Retinal pigment epithelial cell (primary cell): ENCODE measurements around the gene TBC1D9B.
"Not testable (repeated sequence)": the region's sequence is repeated elsewhere in the genome, so short reads cannot be mapped to it uniquely, and the experiment has no call there.

Source experiments
- DNase-seq: peaks from one replicate; pipeline ENCODE4 v3.0.0-alpha.2; 2010; ENCODE audit warnings: low read depth
- H3K4me3 ChIP-seq: 2 replicates; pipeline ENCODE4 v1.5.1; 2011; ENCODE audit warnings: mild to moderate bottlenecking, low read length, control low read depth, moderate library complexity
- TF ChIP-seq, protein P1 (sequence below): conservative IDR thresholded peaks from 2 replicates; pipeline ENCODE4 v1.5.1; 2011; ENCODE audit warnings: low read depth, low read length, control low read depth, inconsistent platforms

TBC1D9B gene

DNA sequence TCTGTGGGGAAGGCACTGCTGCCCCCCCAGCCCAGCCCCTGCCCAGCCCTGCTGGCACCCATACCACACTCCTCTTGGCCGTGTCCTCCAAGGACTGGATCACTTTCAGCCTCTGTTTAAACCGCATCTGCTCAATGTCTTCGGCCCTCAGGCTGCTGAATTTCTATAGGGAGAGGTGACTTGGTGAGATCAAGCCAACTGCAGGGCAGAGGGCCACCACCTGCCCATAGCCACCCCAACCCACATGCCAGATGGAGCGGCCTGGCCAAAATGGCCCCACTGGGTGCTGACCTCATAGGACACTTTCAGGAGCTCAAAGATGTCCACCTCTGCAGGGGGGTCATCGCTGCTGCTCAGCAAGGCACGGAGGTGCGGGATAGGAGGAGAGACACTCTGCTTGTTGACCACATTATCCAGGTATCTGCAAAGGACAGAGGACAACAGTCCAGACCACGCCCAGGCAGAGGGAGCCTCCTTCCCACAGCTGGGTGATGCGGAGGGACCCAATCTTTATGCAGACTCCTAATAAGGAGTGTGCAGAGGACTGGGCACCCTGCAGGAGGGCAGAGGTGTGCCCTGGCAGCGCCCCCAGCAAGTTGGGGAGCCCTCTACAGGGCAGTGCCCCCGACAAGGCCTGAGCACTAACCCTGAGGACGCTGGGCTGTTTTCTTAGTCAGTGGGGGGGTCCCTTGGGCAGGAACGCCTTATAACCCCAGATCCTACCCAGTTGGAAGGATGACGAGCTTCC, 34.7 kb downstream of the TBC1D9B start:
- H3K4me3 ChIP-seq = no peak overlapping the region
- TF ChIP-seq, protein P1, sequence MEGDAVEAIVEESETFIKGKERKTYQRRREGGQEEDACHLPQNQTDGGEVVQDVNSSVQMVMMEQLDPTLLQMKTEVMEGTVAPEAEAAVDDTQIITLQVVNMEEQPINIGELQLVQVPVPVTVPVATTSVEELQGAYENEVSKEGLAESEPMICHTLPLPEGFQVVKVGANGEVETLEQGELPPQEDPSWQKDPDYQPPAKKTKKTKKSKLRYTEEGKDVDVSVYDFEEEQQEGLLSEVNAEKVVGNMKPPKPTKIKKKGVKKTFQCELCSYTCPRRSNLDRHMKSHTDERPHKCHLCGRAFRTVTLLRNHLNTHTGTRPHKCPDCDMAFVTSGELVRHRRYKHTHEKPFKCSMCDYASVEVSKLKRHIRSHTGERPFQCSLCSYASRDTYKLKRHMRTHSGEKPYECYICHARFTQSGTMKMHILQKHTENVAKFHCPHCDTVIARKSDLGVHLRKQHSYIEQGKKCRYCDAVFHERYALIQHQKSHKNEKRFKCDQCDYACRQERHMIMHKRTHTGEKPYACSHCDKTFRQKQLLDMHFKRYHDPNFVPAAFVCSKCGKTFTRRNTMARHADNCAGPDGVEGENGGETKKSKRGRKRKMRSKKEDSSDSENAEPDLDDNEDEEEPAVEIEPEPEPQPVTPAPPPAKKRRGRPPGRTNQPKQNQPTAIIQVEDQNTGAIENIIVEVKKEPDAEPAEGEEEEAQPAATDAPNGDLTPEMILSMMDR = no peak
- no peak for DNase-seq

DNA sequence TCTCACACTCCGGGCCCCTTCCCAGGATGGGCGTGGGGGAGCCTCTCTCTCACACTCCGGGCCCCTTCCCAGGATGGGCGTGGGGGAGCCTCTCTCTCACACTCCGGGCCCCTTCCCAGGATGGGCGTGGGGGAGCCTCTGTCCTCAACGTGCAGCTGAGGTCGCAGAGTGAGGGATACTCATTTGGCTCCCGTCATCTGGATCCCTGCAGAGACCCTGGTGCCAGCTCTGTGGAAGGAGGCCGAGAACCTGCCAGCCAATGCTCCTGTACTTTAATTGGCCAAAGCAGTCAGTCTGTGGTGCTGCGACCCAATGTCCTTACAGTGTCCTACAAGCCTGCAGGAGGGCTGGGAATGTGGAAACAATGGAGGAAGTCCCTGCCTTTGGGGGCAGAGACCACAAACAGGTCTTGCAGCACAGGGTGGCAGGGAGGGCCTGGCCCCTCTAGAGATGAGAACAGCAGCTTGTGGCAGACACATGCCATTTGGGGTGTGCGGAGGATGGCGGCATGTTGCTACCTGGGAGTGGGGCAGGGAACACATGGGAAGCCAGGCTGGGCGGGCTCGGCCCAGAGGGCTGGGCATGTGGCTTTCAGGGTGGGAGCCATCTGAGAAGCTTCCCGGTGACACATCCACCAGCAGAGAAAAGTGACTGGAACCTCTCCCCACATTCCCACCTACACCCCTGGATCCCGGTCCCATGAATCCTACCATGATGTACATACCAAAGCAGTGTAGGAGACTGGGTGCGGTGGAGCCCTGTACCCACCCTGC, 35.5 kb downstream of the TBC1D9B start:
- H3K4me3 ChIP-seq = no peak overlapping the region
- no peak for DNase-seq
- TF ChIP-seq, protein P1 = no peak

DNA sequence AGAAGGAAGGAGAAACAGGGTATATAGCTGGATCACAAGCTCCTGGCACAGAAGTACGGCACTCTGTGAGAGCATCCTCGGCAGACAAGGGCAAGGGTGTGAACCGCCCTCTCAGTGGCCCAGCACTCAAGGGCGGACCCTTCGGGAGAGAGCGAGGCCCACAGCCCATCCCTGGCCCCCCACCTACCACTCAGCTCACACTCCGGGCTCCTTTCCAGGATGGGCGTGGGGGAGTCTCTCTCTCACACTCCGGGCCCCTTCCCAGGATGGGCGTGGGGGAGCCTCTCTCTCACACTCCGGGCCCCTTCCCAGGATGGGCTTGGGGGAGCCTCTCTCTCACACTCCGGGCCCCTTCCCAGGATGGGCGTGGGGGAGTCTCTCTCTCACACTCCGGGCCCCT, 36.2 kb downstream of the TBC1D9B start:
- not testable (repeated sequence) for DNase-seq, H3K4me3 ChIP-seq

DNA sequence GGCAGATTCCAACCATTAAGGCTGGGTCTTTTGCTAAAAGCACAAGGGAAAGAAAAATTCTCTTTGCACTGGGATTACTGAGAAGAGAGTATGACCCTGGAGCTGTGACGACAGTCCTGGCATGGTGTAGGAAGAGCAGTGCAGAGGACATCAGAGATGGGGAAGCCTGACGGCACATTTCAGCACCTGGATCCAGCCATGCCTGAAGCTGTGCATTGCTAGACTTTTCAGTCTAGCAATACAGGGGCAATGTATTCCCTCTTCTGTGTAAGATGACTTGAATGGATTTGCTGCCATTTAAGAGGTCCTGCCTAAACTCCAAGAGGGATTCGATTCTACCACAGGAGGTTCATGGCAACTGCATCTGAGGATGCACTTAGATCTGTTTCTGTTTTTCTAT, 36.7 kb downstream of the TBC1D9B start:
- TF ChIP-seq, protein P1 = no peak
- no peak for DNase-seq
- no peak overlapping the region for H3K4me3 ChIP-seq

DNA sequence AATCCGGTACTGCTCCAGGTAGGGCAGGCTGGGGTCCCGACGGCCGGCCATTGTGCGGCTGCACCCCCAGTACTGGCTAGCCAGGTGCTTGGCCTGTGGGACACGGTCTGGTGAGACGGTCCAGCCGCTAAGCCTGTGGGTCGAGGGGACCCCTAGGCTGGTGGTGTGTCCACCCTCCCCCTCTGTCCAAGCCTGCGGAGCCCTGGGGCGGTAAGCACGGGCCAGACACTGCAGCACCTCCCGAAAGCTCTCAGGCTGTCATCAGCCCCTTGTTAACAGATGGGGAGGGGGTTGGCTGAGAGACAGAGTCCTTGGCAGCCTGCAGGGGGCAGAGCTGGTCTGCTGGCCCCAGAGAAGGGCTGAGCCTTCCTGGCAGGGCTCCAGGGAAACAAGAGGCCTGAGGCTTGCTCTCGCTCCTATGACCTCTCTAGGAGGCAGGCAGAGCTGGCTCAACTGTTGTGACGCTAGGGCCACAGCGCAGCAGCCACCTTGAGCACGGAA, 37.2 kb downstream of the TBC1D9B start:
- H3K4me3 ChIP-seq = no peak overlapping the region
- peak; percentile 43 for DNase-seq
- TF ChIP-seq, protein P1 = peak; percentile 67

DNA sequence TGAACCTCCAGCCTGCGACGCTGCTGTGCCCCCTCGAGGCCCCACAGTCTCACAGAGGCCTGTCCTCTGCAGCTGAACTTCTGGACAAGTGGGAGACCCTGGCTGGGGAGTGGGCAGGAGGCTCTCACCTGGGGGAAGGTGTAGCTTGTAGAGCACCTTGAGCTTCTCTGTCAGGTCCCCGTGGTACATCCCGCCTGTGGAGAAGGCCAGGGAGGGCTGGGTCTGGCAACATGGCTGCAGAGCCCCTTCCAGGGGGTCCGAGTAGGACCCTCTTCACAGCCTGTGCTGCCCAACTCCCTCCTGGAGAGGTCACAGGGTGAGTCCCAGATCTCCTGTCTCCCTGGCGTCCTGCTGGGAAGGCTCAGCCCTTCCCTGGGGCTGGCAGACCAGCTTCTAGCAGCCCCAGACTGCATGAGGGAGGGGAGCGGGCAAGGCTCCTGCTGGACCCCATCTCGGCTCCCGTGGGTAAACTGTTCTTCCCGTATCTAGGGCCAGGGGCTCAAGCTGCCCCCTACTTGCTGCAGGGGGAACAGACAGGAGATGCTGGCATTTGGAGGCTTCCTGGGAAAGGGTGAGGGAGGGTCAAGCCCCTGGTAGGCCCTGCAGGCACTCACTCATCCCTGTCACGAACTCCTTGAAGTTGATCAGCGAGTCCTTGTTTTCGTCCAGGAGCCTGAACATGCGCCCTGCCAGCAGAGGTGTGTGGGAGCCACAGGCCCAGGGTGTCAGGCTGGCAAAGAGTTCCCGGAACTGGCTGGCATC, 37.9 kb downstream of the TBC1D9B start:
- DNase-seq = no peak
- TF ChIP-seq, protein P1 = peak; percentile 4
- H3K4me3 ChIP-seq = no peak overlapping the region

DNA sequence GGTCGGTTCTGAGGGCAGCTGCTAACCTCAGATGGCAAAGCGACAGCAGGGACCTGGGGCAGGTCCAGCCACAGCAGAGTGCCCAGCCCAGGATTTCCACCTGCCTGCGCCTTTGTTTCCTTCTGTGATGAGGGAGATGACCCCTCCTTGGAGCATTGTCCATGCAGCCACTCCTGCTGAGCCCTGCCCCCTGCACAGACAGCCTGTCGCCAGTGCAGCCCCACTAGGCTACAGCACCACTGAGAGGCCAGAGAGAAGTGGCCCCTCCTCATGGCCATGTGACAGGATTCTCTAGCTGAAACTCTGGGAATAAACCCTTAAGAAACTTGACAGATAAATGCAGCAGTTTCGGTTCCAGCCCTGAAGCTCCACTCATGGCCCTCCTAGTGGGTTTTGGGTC, 38.6 kb downstream of the TBC1D9B start:
- H3K4me3 ChIP-seq = no peak overlapping the region

More for the DNA sequence above, 38.6 kb downstream of the TBC1D9B start:
- TF ChIP-seq, protein P1 = no peak
- DNase-seq = no peak
